Parathyroid adenoma (tissue), 2 donors: ENCODE results near the gene CCNJL.

Experiments used
- H2AFZ ChIP-seq: fragments of 300-600 bp; sonication (generic); one replicate; pipeline ENCODE4 v1.7.0; 2017; ENCODE audit warnings: antibody characterized with exemption, mild to moderate bottlenecking
- H3K27ac ChIP-seq: fragments of 300-600 bp; sonication (generic); one replicate; pipeline ENCODE4 v1.7.0; 2017
- H3K27me3 ChIP-seq: fragments of 300-600 bp; sonication (generic); one replicate; pipeline ENCODE4 v1.7.0; 2017; ENCODE audit warnings: low read length; ENCODE audit not compliant: control insufficient read depth, insufficient read depth
- H3K36me3 ChIP-seq: fragments of 300-600 bp; sonication (generic); one replicate; pipeline ENCODE4 v1.7.0; 2017; ENCODE audit warnings: low read length; ENCODE audit not compliant: control insufficient read depth, insufficient read depth
- H3K4me1 ChIP-seq: fragments of 300-600 bp; sonication (generic); one replicate; pipeline ENCODE4 v1.7.0; 2017; ENCODE audit warnings: control low read depth
- H3K4me2 ChIP-seq: fragments of 300-600 bp; sonication (generic); one replicate; pipeline ENCODE4 v1.7.0; 2017; ENCODE audit warnings: low read length
- H3K4me3 ChIP-seq: fragments of 300-600 bp; sonication (generic); one replicate; pipeline ENCODE4 v1.7.0; 2017; ENCODE audit warnings: low read depth, low read length
- H3K79me2 ChIP-seq: fragments of 300-600 bp; sonication (generic); one replicate; pipeline ENCODE4 v1.7.0; 2017; ENCODE audit warnings: control low read depth
- H3K9ac ChIP-seq: fragments of 300-600 bp; sonication (generic); one replicate; pipeline ENCODE4 v1.7.0; 2017; ENCODE audit warnings: mild to moderate bottlenecking
- H3K9me3 ChIP-seq: fragments of 300-600 bp; sonication (generic); one replicate; pipeline ENCODE4 v1.7.0; 2017; ENCODE audit warnings: low read length; ENCODE audit not compliant: control insufficient read depth
- CTCF ChIP-seq: fragments of 300-600 bp; sonication (generic); IDR thresholded peaks from one replicate; pipeline ENCODE4 v1.7.0; 2017; ENCODE audit warnings: antibody characterized with exemption, mild to moderate bottlenecking
- donor health status: primary hyperparathyroidism.

Gene CCNJL

GRCh38 chr5:160333721-160334120 is 21.4 kb upstream of the CCNJL start:
- H3K27me3 ChIP-seq = no peaks in the 10 kb centered on the region
- no peaks in the 10 kb centered on the region for H3K9me3 ChIP-seq
- no peak overlapping the region for H3K27ac ChIP-seq
- H3K36me3 ChIP-seq = no peaks in the 10 kb centered on the region
- TF ChIP-seq CTCF = no peak
- H3K4me3 ChIP-seq = no peak overlapping the region
- H3K4me1 ChIP-seq = no peaks in the 10 kb centered on the region
- no peak overlapping the region for H2AFZ ChIP-seq
- H3K4me2 ChIP-seq = no peak overlapping the region
- no peak overlapping the region for H3K9ac ChIP-seq
- no peaks in the 10 kb centered on the region for H3K79me2 ChIP-seq

- Histone ChIP-seq H3K36me3 (no peaks in the 10 kb centered on the region), H3K27ac (no peak overlapping the region), H3K79me2 (no peaks in the 10 kb centered on the region), H2AFZ (no peak overlapping the region), H3K9me3 (no peaks in the 10 kb centered on the region), H3K4me2 (no peak overlapping the region), H3K4me1 (no peaks in the 10 kb centered on the region), H3K27me3 (no peaks in the 10 kb centered on the region), H3K9ac (no peak overlapping the region), H3K4me3 (no peak overlapping the region)
- no peak for TF ChIP-seq CTCF
These were observed 17.8 kb upstream of the CCNJL start for GRCh38 chr5:160330212-160330611.

GRCh38 chr5:160327818-160328217 is 15.5 kb upstream of the CCNJL start:
- no peak overlapping the region for H3K4me3 ChIP-seq
- H3K9ac ChIP-seq = no peak overlapping the region
- no peak overlapping the region for H3K4me2 ChIP-seq
- no peak overlapping the region for H2AFZ ChIP-seq
- no peaks in the 10 kb centered on the region for H3K27me3 ChIP-seq
- H3K9me3 ChIP-seq = no peaks in the 10 kb centered on the region
- TF ChIP-seq CTCF = no peak
- H3K36me3 ChIP-seq = no peaks in the 10 kb centered on the region
- no peaks in the 10 kb centered on the region for H3K4me1 ChIP-seq
- no peaks in the 10 kb centered on the region for H3K79me2 ChIP-seq
- H3K27ac ChIP-seq = no peak overlapping the region

DNA sequence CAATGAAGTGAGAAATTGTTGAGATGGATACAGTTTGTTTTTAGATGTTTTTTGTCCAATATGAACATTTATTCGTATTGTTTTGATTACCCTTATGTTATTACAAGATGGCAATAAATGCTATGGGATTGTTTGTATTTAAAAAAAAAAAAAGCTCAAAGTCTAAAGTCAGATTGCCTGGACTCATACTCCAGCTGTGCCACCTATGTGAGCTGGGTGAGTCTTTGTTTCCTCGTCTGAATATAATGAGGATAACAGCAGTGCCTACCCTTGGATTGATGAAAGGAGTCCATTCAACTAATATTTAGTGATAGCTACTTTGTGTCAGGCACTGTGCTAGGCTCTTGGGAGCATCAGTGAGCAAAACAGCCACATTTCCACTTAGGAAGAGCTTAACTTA is 14.6 kb upstream of the CCNJL start:
- H3K4me2 ChIP-seq = no peak overlapping the region

More for the DNA sequence above, 14.6 kb upstream of the CCNJL start:
- no peaks in the 10 kb centered on the region for H3K36me3 ChIP-seq
- no peaks in the 10 kb centered on the region for H3K79me2 ChIP-seq
- H2AFZ ChIP-seq = no peak overlapping the region
- no peak overlapping the region for H3K9ac ChIP-seq
- H3K4me1 ChIP-seq = no peaks in the 10 kb centered on the region
- no peaks in the 10 kb centered on the region for H3K9me3 ChIP-seq
- H3K27ac ChIP-seq = no peak overlapping the region
- no peak for TF ChIP-seq CTCF
- H3K4me3 ChIP-seq = no peak overlapping the region
- H3K27me3 ChIP-seq = no peaks in the 10 kb centered on the region
